Coronary artery (tissue), 2 donors: ENCODE measurements around the gene EMILIN1.

ENCODE experiments used
- DNase-seq: peaks from one replicate; pipeline ENCODE4 v3.0.0-alpha.2; 2017; ENCODE audit warnings: low spot score
- H3K27ac ChIP-seq, 2 donors: fragments of 200-600 bp; sonication (generic); one replicate each; pipeline ENCODE4 v1.5.1; 2016 to 2019
- H3K4me3 ChIP-seq: fragments of 200-600 bp; sonication (generic); 2 replicates; pipeline ENCODE4 v1.5.1; 2016; ENCODE audit warnings: mild to moderate bottlenecking, moderate library complexity
- CTCF ChIP-seq: fragments of 200-600 bp; sonication (generic); IDR thresholded peaks from one replicate; pipeline ENCODE4 v1.5.1; 2019; ENCODE audit warnings: antibody characterized with exemption

The EMILIN1 gene

GRCh38 chr2:27080603-27080936, 2.2 kb downstream of the EMILIN1 start:
- no peak for TF ChIP-seq CTCF
- DNase-seq = no peak
- peak overlapping the region; percentile 90 for H3K4me3 ChIP-seq
- H3K27ac ChIP-seq = peak overlapping the region; percentile 95 to 96

GRCh38 chr2:27081984-27082772, 3.8 kb downstream of the EMILIN1 start:
- H3K27ac ChIP-seq = no peak overlapping the region
- DNase-seq = no peak
- no peak for TF ChIP-seq CTCF
- H3K4me3 ChIP-seq = no peak overlapping the region

- DNase-seq = no peak
- TF ChIP-seq CTCF = no peak
- Histone ChIP-seq H3K4me3 (no peak overlapping the region), H3K27ac (no peak overlapping the region)
Observed at GRCh38 chr2:27082773-27083409, 4.5 kb downstream of the EMILIN1 start.

GRCh38 chr2:27083410-27084296, 5.2 kb downstream of the EMILIN1 start:
- no peak for TF ChIP-seq CTCF
- DNase-seq = no peak
- Histone ChIP-seq H3K27ac (no peak overlapping the region), H3K4me3 (no peak overlapping the region)

GRCh38 chr2:27084297-27085061, 6.1 kb downstream of the EMILIN1 start:
- no peak for TF ChIP-seq CTCF
- Histone ChIP-seq H3K27ac (peak overlapping the region in 1 of 2 donors; percentile 93), H3K4me3 (no peak overlapping the region)
- DNase-seq = no peak

GRCh38 chr2:27085062-27085672, 6.8 kb downstream of the EMILIN1 start:
- DNase-seq = no peak
- H3K4me3 ChIP-seq = peak overlapping the region; percentile 79
- TF ChIP-seq CTCF = peak; percentile 19
- H3K27ac ChIP-seq = peak overlapping the region in 1 of 2 donors; percentile 93
